Dedifferentiated amniotic fluid mesenchymal stem cell (primary cell): ENCODE results near the gene PPP4R4.

ENCODE experiments used
- DNase-seq: peaks from one replicate; pipeline ENCODE4 v3.0.0-alpha.2; 2016; ENCODE audit errors: extremely low spot score

Gene PPP4R4

GRCh38 chr14:94306047-94306978 lies 132.2 kb downstream of the PPP4R4 start:
- no peak for DNase-seq

GRCh38 chr14:94307410-94307992 lies 133.4 kb downstream of the PPP4R4 start:
- DNase-seq: no peak

- no peak for DNase-seq
Measured at GRCh38 chr14:94309721-94310120, 135.6 kb downstream of the PPP4R4 start.

- DNase-seq: no peak
Measured at GRCh38 chr14:94310248-94310647, 136.1 kb downstream of the PPP4R4 start.

- DNase-seq: no peak
Measured at GRCh38 chr14:94312481-94313246, 138.5 kb downstream of the PPP4R4 start.

- DNase-seq: no peak
Measured at GRCh38 chr14:94313991-94314655, 140.0 kb downstream of the PPP4R4 start.

- no peak for DNase-seq
Measured at GRCh38 chr14:94314890-94315289, 140.8 kb downstream of the PPP4R4 start.

GRCh38 chr14:94316692-94317091 lies 142.6 kb downstream of the PPP4R4 start:
- DNase-seq: no peak

GRCh38 chr14:94317259-94317658 lies 143.1 kb downstream of the PPP4R4 start:
- no peak for DNase-seq

GRCh38 chr14:94320243-94320642 lies 146.1 kb downstream of the PPP4R4 start:
- DNase-seq: no peak

GRCh38 chr14:94321421-94322271 lies 147.5 kb downstream of the PPP4R4 start:
- no peak for DNase-seq

- no peak for DNase-seq
Measured at GRCh38 chr14:94322648-94323570, 148.8 kb downstream of the PPP4R4 start, which contains the start of gene SERPINA6. Gene SERPINA6 (minus strand): TSS chr14:94323336. CDS start chr14:94314648, 8,688 bp downstream.

- no peak for DNase-seq
Measured at GRCh38 chr14:94328196-94328595, 154.1 kb downstream of the PPP4R4 start.
